ENCODE data around the gene FAM20A.
A peak's percentile ranks its signal among the peaks of the same experiment; 100 is the strongest.

The FAM20A gene

GRCh38 chr17:68512960-68513474 lies 88.2 kb downstream of the FAM20A start (continued):
- TF ChIP-seq ZBTB48 (tag by site-specific recombination; IDR thresholded peaks at IDR 0.05) = peak; percentile 17; the same call in 1 of the 2 replicates
- TF ChIP-seq ZNF335 (tag by site-specific recombination; conservative IDR thresholded peaks at IDR 0.05) = peak; percentile 73
- TF ChIP-seq ZNF211 (tag by site-specific recombination; IDR thresholded peaks at IDR 0.05; ENCODE audit: low read depth) = no peak

- peaks cover 23 to 26% of the 10 kb centered on the region in 2 experiments for H3K36me3 ChIP-seq (ENCODE audit: control insufficient read depth in 2 of 2, insufficient read depth in 1 of 2, low read length in 2 of 2)
- CTCF ChIA-PET = interaction anchor here (0.9 to 2.6 kb wide), 3 partner anchors 55 to 101 kb away, joined by 3 to 9 read pairs (median 4); partner anchors contain the start of gene WIPI1
- H3K27ac ChIP-seq (ENCODE audit: extremely low read depth, low read depth, low read length) = peak within 1 kb of the TSS; percentile 95
- POLR2A ChIA-PET = interaction anchor here (0.6 to 2.7 kb wide), 8 partner anchors 10 to 815 kb away, joined by 3 to 18 read pairs (median 4); partner anchors contain the start of genes ABCA5, AMZ2, FAM20A and KPNA2
- H3K9me3 ChIP-seq (ENCODE audit: control insufficient read depth, insufficient read depth, low read depth, low read length) = no peaks in the 10 kb centered on the region
- H3K4me1 ChIP-seq (ENCODE audit: control insufficient read depth, insufficient read depth, low read length) = peaks cover 20% of the 10 kb centered on the region
- peak within 1 kb of the TSS; percentile 83 for H3K4me3 ChIP-seq (ENCODE audit: low read depth, low read length)
- no peak for TF ChIP-seq ZNF658 (tag by site-specific recombination; IDR thresholded peaks at IDR 0.05)
- TF ChIP-seq ZNF510 (tag by site-specific recombination; IDR thresholded peaks at IDR 0.05; ENCODE audit: insufficient replicate concordance) = no peak
- TF ChIP-seq ZNF223 (tag by site-specific recombination; IDR thresholded peaks at IDR 0.05) = no peak
- no peak; the same call in 1 of the 2 replicates for TF ChIP-seq ZNF324 (tag by site-specific recombination; IDR thresholded peaks at IDR 0.05)
- TF ChIP-seq KLF9 (tag by site-specific recombination; IDR thresholded peaks at IDR 0.05; ENCODE audit: low read depth) = peak; percentile 91
- TF ChIP-seq ZNF132 (tag by site-specific recombination; IDR thresholded peaks at IDR 0.05; ENCODE audit: borderline replicate concordance) = no peak
- no peak for TF ChIP-seq ZNF544 (tag by site-specific recombination; IDR thresholded peaks at IDR 0.05)
- no peak for TF ChIP-seq ZNF354C (tag by site-specific recombination; IDR thresholded peaks at IDR 0.05; ENCODE audit: borderline replicate concordance, low read depth)
- TF ChIP-seq ZNF433 (tag by site-specific recombination; IDR thresholded peaks at IDR 0.05; ENCODE audit: low read depth) = no peak
- no peak; the same call in 1 of the 2 replicates for TF ChIP-seq ZBTB8A (tag by site-specific recombination; IDR thresholded peaks at IDR 0.05)
- TF ChIP-seq RBAK (tag by site-specific recombination; IDR thresholded peaks at IDR 0.05) = no peak
- no peak for TF ChIP-seq ZNF488 (tag by site-specific recombination; IDR thresholded peaks at IDR 0.05)
- TF ChIP-seq ZNF174 (tag by site-specific recombination; IDR thresholded peaks at IDR 0.05) = no peak
- no peak for TF ChIP-seq ZNF121 (tag by site-specific recombination; IDR thresholded peaks at IDR 0.05)
- no peak for TF ChIP-seq ZBTB49 (tag by site-specific recombination; IDR thresholded peaks at IDR 0.05; ENCODE audit: low read depth)
- no peak for TF ChIP-seq ZSCAN4 (tag by site-specific recombination; IDR thresholded peaks at IDR 0.05)
- no peak for TF ChIP-seq ZNF701 (tag by site-specific recombination; IDR thresholded peaks at IDR 0.05)
- TF ChIP-seq ZFP3 (tag by site-specific recombination; IDR thresholded peaks at IDR 0.05; ENCODE audit: low read depth) = no peak
- no peak for TF ChIP-seq ZNF529 (tag by site-specific recombination; IDR thresholded peaks at IDR 0.05; ENCODE audit: insufficient replicate concordance)
- no peak for TF ChIP-seq ZNF560 (tag by site-specific recombination; IDR thresholded peaks at IDR 0.05; ENCODE audit: borderline replicate concordance)
- no peak for TF ChIP-seq ZNF184 (tag by site-specific recombination; IDR thresholded peaks at IDR 0.05)
- no peak for TF ChIP-seq BCL11B (tag by site-specific recombination; IDR thresholded peaks at IDR 0.05; ENCODE audit: low read depth)
- TF ChIP-seq GLI2 (tag by site-specific recombination; IDR thresholded peaks at IDR 0.05; ENCODE audit: borderline replicate concordance, low read depth) = no peak
- TF ChIP-seq REPIN1 (tag by site-specific recombination; IDR thresholded peaks at IDR 0.05; ENCODE audit: low read depth) = no peak
- no peak for TF ChIP-seq ZNF514 (tag by site-specific recombination; IDR thresholded peaks at IDR 0.05)
- TF ChIP-seq ZNF280C (tag by site-specific recombination; IDR thresholded peaks at IDR 0.05) = no peak
- no peak for TF ChIP-seq ZNF202 (tag by site-specific recombination; IDR thresholded peaks at IDR 0.05; ENCODE audit: borderline replicate concordance)
Measured at GRCh38 chr17:68512247-68512959, 88.8 kb downstream of the FAM20A start, which contains the start of gene PRKAR1A. Gene PRKAR1A (plus strand): TSS chr17:68512430. CDS start chr17:68515400, 2,970 bp downstream.

All from HEK293 (cell line).